Measurements from ENCODE around the gene RALGPS2. TPM values are rescaled to one million over a fixed set of nuclear protein-coding genes. Genes with fewer than 3 reads are reported as not detected.

Gene RALGPS2
- total RNA-seq, 1 donor from 2014 or later = 15.0 TPM

GRCh38 chr1:178726087-178726517 lies 1.1 kb downstream of the RALGPS2 start:
- peak; percentile 90 for DNase-seq (ENCODE audit: low read depth)
- FAIRE-seq = peak; percentile 13
- Histone ChIP-seq H3K36me3 (ENCODE audit: control insufficient read depth, insufficient read depth, low read length) (no peaks in the 10 kb centered on the region), H3K27me3 (ENCODE audit: control insufficient read depth, insufficient read depth, low read length) (no peaks in the 10 kb centered on the region), H3K4me3 (ENCODE audit: low read depth, low read length) (peak overlapping the region; percentile 82)
- TF ChIP-seq, protein P1, sequence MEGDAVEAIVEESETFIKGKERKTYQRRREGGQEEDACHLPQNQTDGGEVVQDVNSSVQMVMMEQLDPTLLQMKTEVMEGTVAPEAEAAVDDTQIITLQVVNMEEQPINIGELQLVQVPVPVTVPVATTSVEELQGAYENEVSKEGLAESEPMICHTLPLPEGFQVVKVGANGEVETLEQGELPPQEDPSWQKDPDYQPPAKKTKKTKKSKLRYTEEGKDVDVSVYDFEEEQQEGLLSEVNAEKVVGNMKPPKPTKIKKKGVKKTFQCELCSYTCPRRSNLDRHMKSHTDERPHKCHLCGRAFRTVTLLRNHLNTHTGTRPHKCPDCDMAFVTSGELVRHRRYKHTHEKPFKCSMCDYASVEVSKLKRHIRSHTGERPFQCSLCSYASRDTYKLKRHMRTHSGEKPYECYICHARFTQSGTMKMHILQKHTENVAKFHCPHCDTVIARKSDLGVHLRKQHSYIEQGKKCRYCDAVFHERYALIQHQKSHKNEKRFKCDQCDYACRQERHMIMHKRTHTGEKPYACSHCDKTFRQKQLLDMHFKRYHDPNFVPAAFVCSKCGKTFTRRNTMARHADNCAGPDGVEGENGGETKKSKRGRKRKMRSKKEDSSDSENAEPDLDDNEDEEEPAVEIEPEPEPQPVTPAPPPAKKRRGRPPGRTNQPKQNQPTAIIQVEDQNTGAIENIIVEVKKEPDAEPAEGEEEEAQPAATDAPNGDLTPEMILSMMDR (IDR thresholded peaks at IDR 0.05; ENCODE audit: insufficient read depth, low read length, severe bottlenecking) = no peak

DNA sequence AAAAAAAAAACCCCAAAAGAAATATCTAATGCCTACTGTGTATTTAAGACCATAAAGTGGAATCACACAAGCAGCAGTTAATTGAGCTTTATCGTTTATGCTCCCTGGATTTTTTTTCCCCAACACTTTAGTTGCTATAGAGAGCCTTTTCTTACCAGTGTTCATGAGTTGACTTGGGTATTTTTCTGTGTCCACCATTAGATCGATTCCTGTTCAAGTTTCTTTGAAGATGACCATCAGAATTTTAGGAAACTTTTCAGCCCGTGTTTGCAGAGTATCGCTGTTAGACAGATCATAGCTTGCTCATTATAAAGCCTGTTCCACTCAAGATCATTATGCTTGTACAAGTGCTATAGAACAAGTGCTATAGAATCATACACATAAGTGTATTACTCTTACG lies 1.5 kb downstream of the RALGPS2 start:
- DNase-seq (ENCODE audit: low read depth) (peak; percentile 12), FAIRE-seq (no peak)
- Histone ChIP-seq H3K4me3 (ENCODE audit: low read depth, low read length) (peak overlapping the region; percentile 82), H3K36me3 (ENCODE audit: control insufficient read depth, insufficient read depth, low read length) (no peaks in the 10 kb centered on the region), H3K27me3 (ENCODE audit: control insufficient read depth, insufficient read depth, low read length) (no peaks in the 10 kb centered on the region)
- TF ChIP-seq, protein P1 (IDR thresholded peaks at IDR 0.05; ENCODE audit: insufficient read depth, low read length, severe bottlenecking) = no peak

DNA sequence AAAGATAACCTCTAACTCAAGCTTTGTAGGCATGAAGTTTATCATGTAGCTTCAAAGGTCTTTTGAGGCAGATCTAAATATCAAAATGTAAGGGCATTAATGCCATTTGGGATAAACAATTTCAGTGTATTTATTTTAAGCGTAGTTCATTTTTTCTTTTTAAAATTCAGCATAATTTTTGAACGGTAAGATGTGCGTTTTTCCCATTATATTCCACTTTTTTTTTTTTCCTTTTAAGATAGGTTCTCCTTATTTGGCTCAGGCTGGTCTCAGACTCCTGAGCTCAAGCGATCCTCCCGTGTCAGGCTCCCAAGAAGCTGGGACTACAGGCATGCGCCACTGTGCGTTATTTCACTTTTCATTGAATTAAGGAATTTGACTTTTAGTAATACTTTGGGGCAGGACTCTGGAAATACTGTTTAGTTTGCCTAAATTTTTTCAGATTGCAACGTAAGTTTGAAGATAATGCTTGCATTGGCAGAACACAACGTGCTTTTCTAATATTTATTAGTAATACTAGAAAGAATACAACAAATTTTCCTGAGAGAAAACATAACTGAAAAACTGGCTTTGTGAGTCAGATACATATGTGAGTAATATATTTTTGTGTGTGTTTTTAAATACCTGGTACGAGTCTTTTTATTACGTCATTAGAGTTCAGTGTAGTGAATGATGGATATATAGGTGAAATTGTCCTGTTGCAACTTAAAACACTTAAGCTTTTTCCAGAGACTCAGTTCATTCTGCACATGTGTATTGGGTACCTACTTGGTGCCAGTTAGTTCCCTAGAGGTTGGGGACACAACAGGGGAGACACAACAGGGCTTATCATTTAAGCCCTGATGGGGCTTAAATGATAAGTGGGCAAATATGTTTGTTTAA lies 2.2 kb downstream of the RALGPS2 start:
- Histone ChIP-seq H3K36me3 (ENCODE audit: control insufficient read depth, insufficient read depth, low read length) (no peaks in the 10 kb centered on the region), H3K27me3 (ENCODE audit: control insufficient read depth, insufficient read depth, low read length) (no peaks in the 10 kb centered on the region), H3K4me3 (ENCODE audit: low read depth, low read length) (no peak overlapping the region)
- FAIRE-seq (no peak), DNase-seq (ENCODE audit: low read depth) (peak; percentile 80)
- TF ChIP-seq, protein P1 (IDR thresholded peaks at IDR 0.05; ENCODE audit: insufficient read depth, low read length, severe bottlenecking) = no peak

- DNase-seq (ENCODE audit: low read depth) (no peak), FAIRE-seq (no peak)
- H3K27me3 ChIP-seq (ENCODE audit: control insufficient read depth, insufficient read depth, low read length) = no peaks in the 10 kb centered on the region
- no peaks in the 10 kb centered on the region for H3K36me3 ChIP-seq (ENCODE audit: control insufficient read depth, insufficient read depth, low read length)
- TF ChIP-seq, protein P1 (IDR thresholded peaks at IDR 0.05; ENCODE audit: insufficient read depth, low read length, severe bottlenecking) = no peak
- H3K4me3 ChIP-seq (ENCODE audit: low read depth, low read length) = no peak overlapping the region
Measured at GRCh38 chr1:178733972-178734371, 8.9 kb downstream of the RALGPS2 start.

- Histone ChIP-seq H3K36me3 (ENCODE audit: control insufficient read depth, insufficient read depth, low read length) (no peaks in the 10 kb centered on the region), H3K27me3 (ENCODE audit: control insufficient read depth, insufficient read depth, low read length) (no peaks in the 10 kb centered on the region), H3K4me3 (ENCODE audit: low read depth, low read length) (no peak overlapping the region)
- FAIRE-seq (no peak), DNase-seq (ENCODE audit: low read depth) (no peak)
- TF ChIP-seq, protein P1 (IDR thresholded peaks at IDR 0.05; ENCODE audit: insufficient read depth, low read length, severe bottlenecking) = no peak
Measured at GRCh38 chr1:178738780-178739179, 13.7 kb downstream of the RALGPS2 start.

All from bronchial epithelial cell (primary cell).